ENCODE measurements around the gene FAM229A.

Gene FAM229A

GRCh38 chr1:32318127-32318869 is 44.0 kb downstream of the FAM229A start:
- no peaks in the 10 kb centered on the region for H3K9me3 ChIP-seq (ENCODE audit: control insufficient read depth, insufficient read depth, low read depth, low read length)
- no peak overlapping the region for H3K9ac ChIP-seq (ENCODE audit: low read length)
- H3K36me3 ChIP-seq (ENCODE audit: control insufficient read depth, insufficient read depth, low read length): peaks cover 42% of the 10 kb centered on the region
- no peak overlapping the region for H3K4me3 ChIP-seq (ENCODE audit: low read depth, low read length)
- H3K27me3 ChIP-seq (ENCODE audit: control insufficient read depth, insufficient read depth, low read length): no peaks in the 10 kb centered on the region
- H3K27ac ChIP-seq (ENCODE audit: low read depth, low read length): no peak overlapping the region
- H3K4me1 ChIP-seq (ENCODE audit: control insufficient read depth, insufficient read depth, low read length): no peaks in the 10 kb centered on the region

GRCh38 chr1:32316903-32317277 is 45.4 kb downstream of the FAM229A start:
- no peaks in the 10 kb centered on the region for H3K27me3 ChIP-seq (ENCODE audit: control insufficient read depth, insufficient read depth, low read length)
- no peaks in the 10 kb centered on the region for H3K9me3 ChIP-seq (ENCODE audit: control insufficient read depth, insufficient read depth, low read depth, low read length)
- no peaks in the 10 kb centered on the region for H3K4me1 ChIP-seq (ENCODE audit: control insufficient read depth, insufficient read depth, low read length)
- H3K36me3 ChIP-seq (ENCODE audit: control insufficient read depth, insufficient read depth, low read length): peaks cover 36% of the 10 kb centered on the region
- H3K4me3 ChIP-seq (ENCODE audit: low read depth, low read length): no peak overlapping the region
- no peak overlapping the region for H3K9ac ChIP-seq (ENCODE audit: low read length)
- no peak overlapping the region for H3K27ac ChIP-seq (ENCODE audit: low read depth, low read length)

GRCh38 chr1:32311709-32312393 is 50.4 kb downstream of the FAM229A start:
- H3K36me3 ChIP-seq (ENCODE audit: control insufficient read depth, insufficient read depth, low read length): peaks cover 8% of the 10 kb centered on the region
- H3K27me3 ChIP-seq (ENCODE audit: control insufficient read depth, insufficient read depth, low read length): no peaks in the 10 kb centered on the region
- no peaks in the 10 kb centered on the region for H3K4me1 ChIP-seq (ENCODE audit: control insufficient read depth, insufficient read depth, low read length)
- H3K9ac ChIP-seq (ENCODE audit: low read length): no peak overlapping the region
- no peak overlapping the region for H3K27ac ChIP-seq (ENCODE audit: low read depth, low read length)
- no peaks in the 10 kb centered on the region for H3K9me3 ChIP-seq (ENCODE audit: control insufficient read depth, insufficient read depth, low read depth, low read length)
- no peak overlapping the region for H3K4me3 ChIP-seq (ENCODE audit: low read depth, low read length)
